Astrocyte (in vitro differentiated cells and primary cell): ENCODE measurements around the gene URB1.
"Not testable (repeated sequence)": the region's sequence is repeated elsewhere in the genome, so short reads cannot be mapped to it uniquely, and the experiment has no call there.

Source experiments
- EZH2 ChIP-seq: IDR thresholded peaks from 2 replicates; pipeline ENCODE4 v1.6.1; 2012; ENCODE audit warnings: mild to moderate bottlenecking, low read length, inconsistent platforms; ENCODE audit not compliant: insufficient read depth
- TF ChIP-seq, protein P1 (sequence below): IDR thresholded peaks from 2 replicates; pipeline ENCODE4 v1.5.1; 2011; ENCODE audit warnings: low read depth, mild to moderate bottlenecking, inconsistent platforms, low read length, moderate library complexity; ENCODE audit not compliant: insufficient read depth

- TF ChIP-seq, protein P1, sequence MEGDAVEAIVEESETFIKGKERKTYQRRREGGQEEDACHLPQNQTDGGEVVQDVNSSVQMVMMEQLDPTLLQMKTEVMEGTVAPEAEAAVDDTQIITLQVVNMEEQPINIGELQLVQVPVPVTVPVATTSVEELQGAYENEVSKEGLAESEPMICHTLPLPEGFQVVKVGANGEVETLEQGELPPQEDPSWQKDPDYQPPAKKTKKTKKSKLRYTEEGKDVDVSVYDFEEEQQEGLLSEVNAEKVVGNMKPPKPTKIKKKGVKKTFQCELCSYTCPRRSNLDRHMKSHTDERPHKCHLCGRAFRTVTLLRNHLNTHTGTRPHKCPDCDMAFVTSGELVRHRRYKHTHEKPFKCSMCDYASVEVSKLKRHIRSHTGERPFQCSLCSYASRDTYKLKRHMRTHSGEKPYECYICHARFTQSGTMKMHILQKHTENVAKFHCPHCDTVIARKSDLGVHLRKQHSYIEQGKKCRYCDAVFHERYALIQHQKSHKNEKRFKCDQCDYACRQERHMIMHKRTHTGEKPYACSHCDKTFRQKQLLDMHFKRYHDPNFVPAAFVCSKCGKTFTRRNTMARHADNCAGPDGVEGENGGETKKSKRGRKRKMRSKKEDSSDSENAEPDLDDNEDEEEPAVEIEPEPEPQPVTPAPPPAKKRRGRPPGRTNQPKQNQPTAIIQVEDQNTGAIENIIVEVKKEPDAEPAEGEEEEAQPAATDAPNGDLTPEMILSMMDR = not testable (repeated sequence)
- TF ChIP-seq EZH2 = not testable (repeated sequence)
Measured at GRCh38 chr21:32265321-32265720, 127.5 kb downstream of the URB1 start.
